ENCODE results near the gene ABHD1.
A peak's percentile ranks its signal among the peaks of the same experiment; 100 is the strongest.
"Not testable (repeated sequence)": the region's sequence is repeated elsewhere in the genome, so short reads cannot be mapped to it uniquely, and the experiment has no call there.

ABHD1 gene

DNA sequence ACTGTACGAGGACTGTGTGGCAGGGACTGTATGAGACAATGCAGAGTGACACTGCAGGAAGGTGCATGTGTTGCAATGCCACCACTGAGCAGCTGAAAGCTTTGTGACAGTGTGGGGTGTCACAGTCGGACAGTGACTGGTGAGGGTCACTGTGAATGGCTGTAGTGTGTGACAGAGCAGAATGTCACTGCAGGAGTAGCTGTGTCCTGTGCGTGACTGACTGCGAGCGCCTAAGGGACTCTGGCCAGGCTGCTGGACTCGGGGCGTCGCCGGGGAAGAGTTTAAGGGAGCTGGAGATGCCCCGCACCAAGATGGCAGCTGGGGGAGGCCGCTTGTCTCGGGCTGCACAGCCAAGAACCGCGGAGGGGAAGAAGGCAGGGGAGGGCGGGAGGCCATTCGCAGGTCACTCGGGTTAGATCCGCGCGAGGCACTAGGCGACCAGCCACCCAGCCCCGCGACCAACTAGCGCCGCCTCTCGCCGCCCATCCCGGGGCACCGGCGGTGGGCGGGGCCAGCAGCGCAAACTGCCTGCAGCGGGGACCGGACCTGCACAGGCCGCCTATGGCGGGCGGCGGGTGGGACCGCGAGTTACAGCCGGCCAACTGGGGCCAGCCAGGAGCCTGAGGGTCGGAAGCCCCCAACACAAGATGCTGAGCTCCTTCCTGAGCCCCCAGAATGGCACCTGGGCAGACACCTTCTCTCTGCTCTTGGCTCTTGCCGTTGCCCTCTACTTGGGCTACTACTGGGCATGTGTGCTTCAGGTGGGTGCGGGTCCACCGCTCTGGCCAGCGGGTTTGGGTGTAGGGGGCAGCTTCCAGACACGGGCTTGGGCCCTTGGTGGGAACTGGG is at the start of gene ABHD1:
Gene ABHD1 (plus strand): TSS at position 514 of the 849 bp plus-strand sequence. CDS start 134 bp downstream, at position 648.
- DNase-seq, result no peak

- DNase-seq, result peak; percentile 41
These were observed 48.7 kb upstream of the ABHD1 start for GRCh38 chr2:27074738-27075565.

DNA sequence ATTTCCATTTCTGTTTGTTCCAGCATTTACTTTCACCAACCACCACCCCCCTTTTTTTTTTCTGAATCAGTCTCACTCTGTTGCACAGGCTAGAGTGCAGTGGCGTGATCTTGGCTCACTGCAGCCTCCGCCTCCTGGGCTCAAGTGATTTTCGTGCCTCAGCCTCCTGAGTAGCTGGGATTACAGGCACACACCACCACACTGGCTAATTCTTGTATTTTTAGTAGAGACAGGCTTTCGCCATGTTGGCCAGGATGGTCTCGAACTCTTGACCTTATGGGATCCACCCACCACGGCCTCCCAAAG is 48.1 kb upstream of the ABHD1 start:
- DNase-seq, result not testable (repeated sequence)

GRCh38 chr2:27076323-27076722 is 47.3 kb upstream of the ABHD1 start:
- no peak for DNase-seq

DNA sequence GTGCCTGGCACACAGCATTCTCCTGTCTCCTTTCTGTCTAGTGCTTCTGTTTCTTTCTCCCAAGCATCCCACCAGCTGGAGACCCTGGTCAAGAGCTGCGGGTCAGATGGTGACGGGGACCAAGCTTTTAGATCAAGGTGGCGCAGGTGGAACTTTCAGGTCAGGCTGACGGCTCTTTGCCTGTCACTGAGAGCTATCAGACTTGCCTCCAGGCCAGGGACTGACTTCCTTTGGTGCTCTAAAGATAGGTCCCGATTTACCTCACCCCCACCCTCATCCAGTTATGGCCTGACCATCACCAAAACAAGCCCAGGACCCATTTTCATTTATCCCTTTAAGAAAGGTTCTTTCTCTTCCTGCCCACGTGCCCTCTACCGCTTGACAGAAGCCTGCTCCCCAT is 46.4 kb upstream of the ABHD1 start:
- no peak for DNase-seq

- no peak for DNase-seq
These were observed 45.1 kb upstream of the ABHD1 start, which contains the start of gene EMILIN1 for GRCh38 chr2:27078267-27079194. TSS of gene EMILIN1 (plus strand) at chr2:27078615. CDS start at chr2:27079066, 451 bp downstream.

- no peak for DNase-seq
These were observed 44.1 kb upstream of the ABHD1 start for GRCh38 chr2:27079233-27080139.

DNA sequence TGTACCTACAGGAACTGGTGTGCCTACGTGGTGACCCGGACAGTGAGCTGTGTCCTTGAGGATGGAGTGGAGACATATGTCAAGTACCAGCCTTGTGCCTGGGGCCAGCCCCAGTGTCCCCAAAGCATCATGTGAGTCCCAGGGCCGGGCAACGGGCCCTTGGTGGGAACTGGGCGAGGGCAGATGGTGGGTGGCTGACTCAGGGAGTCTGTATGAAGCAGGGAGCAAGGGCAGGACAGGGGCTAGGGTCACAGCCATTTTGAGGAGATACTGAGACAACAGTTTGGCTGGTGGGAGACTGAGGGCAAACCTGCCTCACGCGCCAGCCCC is 43.5 kb upstream of the ABHD1 start:
- DNase-seq, result no peak

DNA sequence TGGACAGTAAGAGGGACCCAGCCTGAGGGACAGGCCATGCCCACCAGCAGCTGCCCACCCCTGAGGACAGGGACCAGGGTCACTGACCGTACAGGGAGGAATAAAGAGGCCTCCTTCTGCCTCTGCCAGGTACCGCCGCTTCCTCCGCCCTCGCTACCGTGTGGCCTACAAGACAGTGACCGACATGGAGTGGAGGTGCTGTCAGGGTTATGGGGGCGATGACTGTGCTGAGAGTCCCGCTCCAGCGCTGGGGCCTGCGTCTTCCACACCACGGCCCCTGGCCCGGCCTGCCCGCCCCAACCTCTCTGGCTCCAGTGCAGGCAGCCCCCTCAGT is 43.0 kb upstream of the ABHD1 start:
- no peak for DNase-seq

- DNase-seq, result no peak
These were observed 41.4 kb upstream of the ABHD1 start for GRCh38 chr2:27081984-27082772.

DNA sequence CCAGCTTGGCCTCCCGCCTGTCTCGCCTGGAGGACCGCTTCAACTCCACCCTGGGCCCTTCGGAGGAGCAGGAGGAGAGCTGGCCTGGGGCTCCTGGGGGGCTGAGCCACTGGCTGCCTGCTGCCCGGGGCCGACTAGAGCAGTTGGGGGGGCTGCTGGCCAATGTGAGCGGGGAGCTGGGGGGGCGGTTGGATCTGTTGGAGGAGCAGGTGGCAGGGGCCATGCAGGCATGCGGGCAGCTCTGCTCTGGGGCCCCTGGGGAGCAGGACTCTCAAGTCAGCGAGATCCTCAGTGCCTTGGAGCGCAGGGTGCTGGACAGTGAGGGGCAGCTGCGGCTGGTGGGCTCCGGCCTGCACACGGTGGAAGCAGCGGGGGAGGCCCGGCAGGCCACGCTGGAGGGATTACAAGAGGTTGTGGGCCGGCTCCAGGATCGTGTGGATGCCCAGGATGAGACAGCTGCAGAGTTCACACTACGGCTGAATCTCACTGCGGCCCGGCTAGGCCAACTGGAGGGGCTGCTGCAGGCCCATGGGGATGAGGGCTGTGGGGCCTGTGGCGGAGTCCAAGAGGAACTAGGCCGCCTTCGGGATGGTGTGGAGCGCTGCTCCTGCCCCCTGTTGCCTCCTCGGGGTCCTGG is 40.7 kb upstream of the ABHD1 start:
- DNase-seq, result no peak

DNA sequence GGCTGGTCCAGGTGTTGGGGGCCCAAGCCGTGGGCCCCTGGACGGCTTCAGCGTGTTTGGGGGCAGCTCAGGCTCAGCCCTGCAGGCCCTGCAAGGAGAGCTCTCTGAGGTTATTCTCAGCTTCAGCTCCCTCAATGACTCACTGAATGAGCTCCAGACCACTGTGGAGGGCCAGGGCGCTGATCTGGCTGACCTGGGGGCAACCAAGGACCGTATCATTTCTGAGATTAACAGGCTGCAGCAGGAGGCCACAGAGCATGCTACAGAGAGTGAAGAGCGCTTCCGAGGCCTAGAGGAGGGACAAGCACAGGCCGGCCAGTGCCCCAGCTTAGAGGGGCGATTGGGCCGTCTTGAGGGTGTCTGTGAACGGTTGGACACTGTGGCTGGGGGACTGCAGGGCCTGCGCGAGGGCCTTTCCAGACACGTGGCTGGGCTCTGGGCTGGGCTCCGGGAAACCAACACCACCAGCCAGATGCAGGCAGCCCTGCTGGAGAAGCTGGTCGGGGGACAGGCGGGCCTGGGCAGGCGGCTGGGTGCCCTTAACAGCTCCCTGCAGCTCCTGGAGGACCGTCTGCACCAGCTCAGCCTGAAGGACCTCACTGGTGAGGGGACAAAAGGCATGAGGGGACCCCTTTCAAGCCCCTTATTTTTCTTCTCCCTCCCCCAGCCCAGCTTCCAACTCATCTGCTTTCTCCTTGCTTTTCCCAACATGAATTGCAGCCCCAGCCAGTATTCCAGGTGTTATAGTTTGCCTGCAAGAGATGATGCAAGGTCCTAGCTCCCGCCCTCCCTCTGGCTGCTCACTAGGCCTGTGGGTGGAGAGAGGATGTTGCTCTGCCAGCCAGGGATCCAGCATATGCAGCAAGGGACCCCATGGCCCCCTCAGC is 40.0 kb upstream of the ABHD1 start:
- no peak for DNase-seq

DNA sequence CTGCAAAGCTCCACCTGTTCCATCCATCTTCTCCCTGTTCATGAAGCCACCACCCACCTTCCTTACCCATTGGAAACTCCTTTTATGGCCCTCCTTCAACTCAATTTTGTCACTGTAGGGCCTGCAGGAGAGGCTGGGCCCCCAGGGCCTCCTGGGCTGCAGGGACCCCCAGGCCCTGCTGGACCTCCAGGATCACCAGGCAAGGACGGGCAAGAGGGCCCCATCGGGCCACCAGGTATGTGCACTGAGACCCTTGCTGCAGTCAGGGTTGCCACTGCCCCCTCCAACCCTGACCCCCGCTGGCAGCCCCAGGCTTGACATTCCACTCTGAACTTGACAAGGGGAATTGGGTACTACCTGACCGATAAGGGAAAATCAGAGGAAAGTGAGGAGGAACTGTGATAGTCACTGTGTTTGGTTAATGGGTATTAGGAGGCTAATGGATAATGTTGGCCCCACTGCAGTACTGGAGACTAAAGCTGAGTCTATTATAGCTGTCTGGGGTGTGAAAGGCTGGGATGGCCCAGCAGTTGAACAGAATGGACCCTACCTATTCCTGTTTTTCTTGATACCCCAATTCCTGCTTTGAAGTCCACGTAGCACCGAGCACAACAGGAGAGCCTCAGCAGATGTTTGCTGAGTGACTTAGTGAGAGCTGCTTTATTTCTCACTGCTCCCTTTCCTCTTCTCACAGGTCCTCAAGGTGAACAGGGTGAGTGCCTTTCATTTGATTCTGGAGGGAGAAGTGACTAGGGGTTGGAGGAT is 39.1 kb upstream of the ABHD1 start:
- DNase-seq, result no peak

DNA sequence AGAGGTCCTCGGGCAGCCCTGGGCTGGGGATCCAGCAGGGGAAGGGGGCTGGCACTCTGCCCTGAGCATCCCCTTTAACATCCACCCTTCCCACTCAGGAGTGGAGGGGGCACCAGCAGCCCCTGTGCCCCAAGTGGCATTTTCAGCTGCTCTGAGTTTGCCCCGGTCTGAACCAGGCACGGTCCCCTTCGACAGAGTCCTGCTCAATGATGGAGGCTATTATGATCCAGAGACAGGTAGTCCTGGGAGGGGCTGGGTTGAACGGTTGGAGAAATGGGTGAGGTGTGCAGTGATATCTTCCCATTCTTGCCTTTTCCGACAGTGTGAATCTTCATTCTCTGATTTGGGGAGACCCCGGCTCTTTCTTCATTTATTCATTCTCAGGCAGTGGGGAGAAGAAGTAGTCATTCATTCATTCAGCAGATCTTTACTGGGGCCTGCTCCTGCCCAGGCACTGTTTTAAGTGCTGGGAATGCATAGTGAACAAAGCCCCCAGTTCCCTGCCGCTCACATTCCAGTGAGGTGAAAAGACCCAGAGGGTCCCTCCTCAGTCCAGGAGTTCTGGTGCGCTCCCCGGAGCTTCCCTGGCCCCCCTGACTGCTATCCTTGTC is 38.4 kb upstream of the ABHD1 start:
- DNase-seq, result no peak

DNA sequence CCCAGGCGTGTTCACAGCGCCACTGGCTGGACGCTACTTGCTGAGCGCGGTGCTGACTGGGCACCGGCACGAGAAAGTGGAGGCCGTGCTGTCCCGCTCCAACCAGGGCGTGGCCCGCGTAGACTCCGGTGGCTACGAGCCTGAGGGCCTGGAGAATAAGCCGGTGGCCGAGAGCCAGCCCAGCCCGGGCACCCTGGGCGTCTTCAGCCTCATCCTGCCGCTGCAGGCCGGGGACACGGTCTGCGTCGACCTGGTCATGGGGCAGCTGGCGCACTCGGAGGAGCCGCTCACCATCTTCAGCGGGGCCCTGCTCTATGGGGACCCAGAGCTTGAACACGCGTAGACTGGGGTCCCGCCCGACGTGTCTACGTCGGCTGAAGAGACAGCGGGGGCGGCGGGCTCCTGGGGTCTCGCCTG is 37.9 kb upstream of the ABHD1 start:
- peak; percentile 45 for DNase-seq

DNA sequence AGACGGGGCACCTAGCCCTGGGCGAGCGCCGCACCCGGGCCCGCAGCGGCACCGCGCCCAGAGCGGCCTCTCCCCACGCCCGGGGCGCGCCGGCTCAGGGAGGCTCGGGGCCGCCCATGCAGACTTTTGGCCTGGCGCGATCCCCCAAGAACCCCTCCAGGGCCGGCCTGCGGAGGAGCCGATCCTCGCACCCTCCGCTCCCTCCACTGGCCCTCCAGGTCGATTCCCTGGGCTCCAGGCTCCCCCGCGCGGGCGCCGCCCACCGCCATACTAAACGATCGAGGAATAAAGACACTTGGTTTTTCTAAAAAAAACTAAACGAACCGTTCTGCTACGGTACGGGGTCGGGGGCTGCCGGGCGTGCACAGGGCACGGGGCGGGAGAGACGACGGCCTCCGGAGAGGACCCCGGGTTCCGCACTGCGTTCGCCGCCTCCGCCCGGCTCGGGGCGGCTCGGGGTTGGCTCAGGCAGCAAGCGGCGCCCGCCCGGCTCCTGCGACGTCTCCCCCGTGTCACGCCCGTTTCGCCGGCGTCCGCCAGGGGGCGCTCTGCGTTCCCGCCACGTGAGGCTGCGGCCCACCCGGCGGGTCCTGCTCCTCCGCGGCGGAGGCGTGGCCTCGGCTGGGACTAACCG is 37.4 kb upstream of the ABHD1 start:
- DNase-seq, result peak; percentile 83

DNA sequence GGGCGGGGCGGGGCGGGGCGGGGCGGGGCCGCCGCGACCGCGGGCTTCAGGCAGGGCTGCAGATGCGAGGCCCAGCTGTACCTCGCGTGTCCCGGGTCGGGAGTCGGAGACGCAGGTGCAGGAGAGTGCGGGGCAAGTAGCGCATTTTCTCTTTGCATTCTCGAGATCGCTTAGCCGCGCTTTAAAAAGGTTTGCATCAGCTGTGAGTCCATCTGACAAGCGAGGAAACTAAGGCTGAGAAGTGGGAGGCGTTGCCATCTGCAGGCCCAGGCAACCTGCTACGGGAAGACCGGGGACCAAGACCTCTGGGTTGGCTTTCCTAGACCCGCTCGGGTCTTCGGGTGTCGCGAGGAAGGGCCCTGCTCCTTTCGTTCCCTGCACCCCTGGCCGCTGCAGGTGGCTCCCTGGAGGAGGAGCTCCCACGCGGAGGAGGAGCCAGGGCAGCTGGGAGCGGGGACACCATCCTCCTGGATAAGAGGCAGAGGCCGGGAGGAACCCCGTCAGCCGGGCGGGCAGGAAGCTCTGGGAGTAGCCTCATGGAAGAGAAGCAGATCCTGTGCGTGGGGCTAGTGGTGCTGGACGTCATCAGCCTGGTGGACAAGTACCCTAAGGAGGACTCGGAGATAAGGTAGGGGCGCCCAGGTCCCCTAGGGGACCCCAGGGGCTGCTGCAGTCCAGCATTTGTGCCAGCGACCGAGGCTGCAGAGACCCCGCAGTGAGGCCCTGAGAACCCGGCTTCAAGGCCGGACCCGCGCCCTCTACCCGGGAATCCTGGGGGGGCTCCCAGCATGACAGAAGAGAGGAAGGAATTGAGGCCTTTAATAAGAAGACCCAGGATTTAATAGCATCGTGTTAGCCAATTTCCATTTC is 36.7 kb upstream of the ABHD1 start, which contains the start of gene KHK:
Gene KHK (plus strand): TSS at position 49 of the 870 bp plus-strand sequence. CDS start 488 bp downstream, at position 537.
- peak; percentile 56 for DNase-seq

All from NCI-H510A (cell line).